Umbilical cord (tissue), 2 donors: ENCODE data around the gene OGT. TPM values are rescaled to one million over a fixed set of nuclear protein-coding genes. Genes with fewer than 3 reads are reported as not detected.
"Not testable (repeated sequence)": the region's sequence is repeated elsewhere in the genome, so short reads cannot be mapped to it uniquely, and the experiment has no call there.

Experiments used
- DNase-seq: peaks from one replicate; pipeline ENCODE4 v3.0.0-alpha.2; 2015; ENCODE audit warnings: low spot score
- total RNA-seq: library from RNA; depleted of rRNA; stranded (reverse); fragments of >200 nt; gene quantifications from one replicate; pipeline ENCODE4 v1.2.3, GENCODE V29; 2014; ENCODE audit warnings: low replicate concordance; ENCODE audit not compliant: insufficient read depth

OGT gene
- total RNA-seq, 1 donor from 2014 or later, result 85.0 TPM

- DNase-seq, result no peak
These were observed 48.3 kb downstream of the OGT start for GRCh38 chrX:71581210-71581609.

- no peak for DNase-seq
These were observed 54.0 kb downstream of the OGT start for GRCh38 chrX:71586929-71587328.

GRCh38 chrX:71593210-71593609 is 60.3 kb downstream of the OGT start:
- not testable (repeated sequence) for DNase-seq

GRCh38 chrX:71599965-71600364 is 67.1 kb downstream of the OGT start:
- DNase-seq, result no peak

DNA sequence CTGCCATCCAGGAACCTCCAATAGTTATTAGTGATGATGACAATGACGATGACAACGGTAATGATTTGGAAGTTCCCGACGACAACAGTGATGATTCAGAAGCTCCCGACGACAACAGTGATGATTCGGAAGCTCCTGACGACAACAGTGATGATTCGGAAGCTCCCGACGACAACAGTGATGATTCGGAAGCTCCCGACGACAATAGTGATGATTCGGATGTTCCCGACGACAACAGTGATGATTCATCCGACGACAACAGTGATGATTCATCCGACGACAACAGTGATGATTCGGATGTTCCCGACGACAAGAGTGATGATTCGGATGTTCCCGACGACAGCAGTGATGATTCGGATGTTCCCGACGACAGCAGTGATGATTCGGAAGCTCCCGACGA is 70.7 kb downstream of the OGT start:
- no peak for DNase-seq

DNA sequence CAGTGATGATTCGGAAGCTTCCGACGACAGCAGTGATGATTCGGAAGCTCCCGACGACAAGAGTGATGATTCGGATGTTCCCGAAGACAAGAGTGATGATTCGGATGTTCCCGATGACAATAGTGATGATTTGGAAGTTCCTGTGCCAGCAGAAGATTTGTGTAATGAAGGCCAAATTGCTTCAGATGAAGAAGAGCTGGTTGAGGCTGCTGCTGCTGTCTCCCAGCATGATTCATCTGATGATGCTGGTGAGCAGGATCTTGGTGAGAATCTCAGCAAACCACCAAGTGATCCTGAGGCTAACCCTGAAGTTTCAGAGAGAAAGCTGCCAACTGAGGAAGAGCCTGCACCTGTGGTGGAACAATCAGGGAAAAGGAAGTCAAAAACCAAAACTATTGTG is 71.2 kb downstream of the OGT start:
- DNase-seq, result no peak

GRCh38 chrX:71604796-71605568 is 72.1 kb downstream of the OGT start:
- DNase-seq, result no peak

GRCh38 chrX:71606536-71607216 is 73.8 kb downstream of the OGT start:
- DNase-seq, result no peak

GRCh38 chrX:71607488-71607887 is 74.6 kb downstream of the OGT start:
- no peak for DNase-seq

- DNase-seq, result no peak
These were observed 76.3 kb downstream of the OGT start for GRCh38 chrX:71609095-71609750.

- not testable (repeated sequence) for DNase-seq
These were observed 78.8 kb downstream of the OGT start for GRCh38 chrX:71611736-71612135.

DNA sequence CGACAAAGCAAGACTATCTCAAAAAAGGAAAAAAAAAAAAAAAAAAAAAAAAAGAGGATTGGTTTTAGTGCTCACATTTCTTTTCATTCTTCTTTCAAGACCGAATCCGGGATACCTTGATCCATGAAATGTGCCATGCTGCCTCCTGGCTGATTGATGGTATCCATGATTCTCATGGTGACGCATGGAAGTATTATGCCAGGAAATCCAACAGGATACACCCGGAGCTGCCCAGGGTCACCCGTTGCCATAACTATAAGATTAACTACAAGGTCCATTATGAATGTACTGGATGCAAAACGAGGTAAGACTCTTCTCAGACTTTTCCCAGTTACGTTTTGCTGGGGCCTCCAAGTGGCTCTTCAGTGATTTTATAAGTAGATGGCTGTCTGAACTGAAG is 79.4 kb downstream of the OGT start:
- DNase-seq, result no peak

GRCh38 chrX:71615056-71615455 is 82.2 kb downstream of the OGT start:
- DNase-seq, result no peak

DNA sequence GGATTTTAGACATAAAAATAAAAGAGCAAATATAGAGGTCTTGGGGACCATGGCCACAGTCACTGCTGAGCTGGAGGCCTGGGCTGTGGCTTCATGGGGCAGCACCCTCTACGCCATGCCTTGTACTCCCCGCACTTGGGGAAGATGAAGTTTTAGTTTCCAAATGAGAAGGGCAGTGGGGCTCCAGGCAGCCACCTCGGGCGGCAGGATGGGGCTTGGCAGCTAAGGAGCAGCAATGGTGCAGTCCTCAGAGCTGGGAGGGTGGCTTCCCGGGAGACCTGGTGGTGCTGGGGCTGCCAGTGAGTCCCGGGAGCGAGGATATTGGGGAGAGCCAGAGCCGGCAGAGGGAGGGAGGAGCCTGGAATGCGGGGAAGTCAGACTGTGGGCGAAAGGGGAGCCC is 83.0 kb downstream of the OGT start:
- DNase-seq, result no peak

DNA sequence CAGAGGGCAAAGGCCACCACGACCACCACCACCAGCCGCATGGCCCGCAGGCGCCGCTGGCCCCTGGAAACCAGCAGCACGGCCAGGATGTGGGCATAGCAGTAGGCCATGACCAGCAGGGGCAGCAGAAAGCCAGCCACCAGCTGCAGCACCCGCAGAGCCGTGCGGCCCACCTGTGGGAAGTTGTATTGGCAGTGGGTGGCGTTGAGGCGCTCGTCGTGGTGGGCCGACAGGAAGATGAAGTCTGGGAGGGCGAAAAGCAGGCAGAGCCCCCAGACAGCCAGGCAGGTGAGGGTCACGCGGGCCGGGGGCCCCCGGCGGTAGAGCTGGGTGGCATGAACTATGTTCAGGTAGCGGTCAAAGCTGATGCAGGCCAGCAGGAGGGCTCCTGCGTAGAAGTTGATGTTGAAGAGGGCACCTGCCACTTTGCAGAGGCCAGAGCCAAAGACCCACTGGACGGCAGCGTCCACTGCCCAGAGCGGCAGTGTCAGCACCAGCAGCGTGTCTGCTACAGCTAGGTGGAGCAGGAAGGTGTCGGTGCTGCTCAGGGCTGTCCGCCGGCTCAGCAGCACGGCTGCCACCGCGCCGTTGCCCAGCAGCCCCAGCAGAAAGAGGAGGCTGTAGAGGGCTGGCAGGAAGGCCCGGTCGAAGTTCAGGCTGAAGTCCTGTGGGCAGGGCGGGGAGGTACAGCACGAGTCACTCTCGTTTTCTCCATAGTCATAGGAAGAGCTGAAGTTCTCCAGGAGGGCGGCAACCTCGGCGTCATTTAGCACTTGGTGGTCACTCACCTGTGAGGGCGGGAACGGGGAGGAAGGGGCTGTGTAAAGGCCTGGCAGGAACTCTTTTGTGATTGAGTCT is 84.0 kb downstream of the OGT start:
- DNase-seq, result no peak

DNA sequence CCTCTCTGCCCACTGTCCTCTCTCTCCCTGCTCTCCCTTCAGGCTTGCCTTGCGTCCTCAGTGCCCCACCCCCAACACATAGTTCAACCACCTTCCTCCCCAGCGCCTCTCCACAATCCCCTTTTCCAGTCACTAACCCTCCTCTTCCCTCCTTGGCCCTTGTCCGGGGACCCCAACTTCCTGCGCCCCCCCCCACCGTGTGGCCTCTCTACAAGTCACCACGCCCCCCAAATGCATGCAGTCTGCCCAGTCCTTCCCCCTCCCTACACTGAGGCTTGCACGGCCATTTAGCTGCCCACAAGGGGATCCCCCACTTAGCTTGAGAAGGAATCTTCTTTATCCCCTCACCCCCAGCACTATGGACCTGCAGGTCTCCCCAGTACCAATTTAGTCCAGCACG is 84.8 kb downstream of the OGT start:
- no peak for DNase-seq

- no peak for DNase-seq
These were observed 85.4 kb downstream of the OGT start, which contains the start of gene CXCR3 for GRCh38 chrX:71618303-71618721. CXCR3 (minus strand) TSS chrX:71618511; CDS start chrX:71618449, 62 bp downstream.

DNA sequence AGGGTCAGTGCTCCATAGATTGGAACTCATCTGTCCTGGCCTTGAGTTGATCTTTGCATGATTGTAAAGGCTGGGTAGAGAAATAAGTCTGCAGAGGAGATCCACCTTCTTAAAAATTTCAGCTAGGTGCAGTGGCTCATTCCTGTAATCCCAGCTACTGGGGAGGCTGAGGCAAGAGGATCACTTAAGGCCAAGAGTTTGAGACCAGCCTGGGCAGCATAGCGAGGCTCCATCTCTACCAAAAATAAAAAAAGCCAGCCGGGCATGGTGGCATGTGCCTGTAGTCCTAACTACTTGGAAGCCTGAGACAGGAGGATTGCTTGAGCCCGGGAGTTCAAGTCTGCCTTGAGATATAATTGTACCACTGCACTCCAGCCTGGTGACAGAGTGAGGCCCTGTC is 85.9 kb downstream of the OGT start:
- no peak for DNase-seq

DNA sequence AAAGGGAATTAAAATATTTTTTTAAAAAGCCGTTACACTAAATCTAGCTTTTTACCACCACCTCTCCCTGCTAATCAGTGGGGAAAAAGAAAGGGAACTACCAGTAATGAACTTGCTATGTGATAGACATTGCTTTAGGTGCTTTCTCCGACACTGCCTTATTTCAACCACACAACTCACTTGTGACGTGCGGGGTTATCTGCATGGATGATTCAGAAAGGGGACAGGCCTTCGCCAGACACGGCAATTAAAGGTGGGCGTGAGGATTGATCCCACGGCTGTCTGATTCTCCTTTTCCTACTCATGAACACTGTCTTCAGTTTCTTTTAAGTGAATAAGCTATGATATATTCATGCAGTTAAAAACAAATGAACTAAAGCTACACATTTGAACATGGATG is 86.3 kb downstream of the OGT start:
- no peak for DNase-seq

DNA sequence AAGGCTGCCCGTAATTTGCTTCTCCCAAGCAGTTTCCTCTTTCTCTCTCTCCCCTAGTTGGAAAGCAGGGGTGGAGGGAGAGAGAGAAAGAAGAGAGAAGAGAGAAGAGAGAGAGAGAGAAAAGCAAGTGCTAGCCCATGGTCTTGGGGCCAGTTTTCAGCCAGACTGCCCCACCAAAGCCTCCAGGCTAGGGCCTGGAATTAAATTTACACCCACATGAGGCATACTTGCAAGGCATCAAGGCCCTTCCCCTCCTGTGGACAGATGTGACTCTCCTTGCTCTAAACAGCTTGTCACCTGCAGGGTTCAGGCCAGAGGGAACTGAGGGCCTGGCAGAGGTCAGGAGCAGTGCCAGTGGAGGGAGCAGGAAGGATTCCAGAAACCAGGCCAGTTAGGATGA is 87.1 kb downstream of the OGT start:
- no peak for DNase-seq

DNA sequence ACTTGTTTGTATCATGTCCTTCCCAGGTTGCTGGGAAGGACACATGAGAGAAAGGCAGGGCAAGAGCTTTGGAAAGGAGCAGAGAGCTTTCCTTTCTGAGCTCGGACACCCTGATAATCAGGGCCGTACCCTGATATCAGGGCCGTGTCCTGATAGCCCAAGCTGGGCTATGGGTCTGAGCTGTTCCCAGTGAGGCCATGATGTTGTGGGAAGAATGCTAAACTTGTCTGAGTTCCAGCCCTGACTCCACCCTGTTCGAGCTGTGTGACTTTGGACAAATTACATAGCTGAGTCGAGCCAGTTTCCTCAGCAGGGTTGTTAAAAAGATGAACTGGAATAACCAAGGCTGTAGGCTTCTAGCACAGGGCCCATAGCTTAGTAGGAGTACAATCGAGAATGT is 88.7 kb downstream of the OGT start:
- no peak for DNase-seq
